ENCODE data around the gene ESPN.

ESPN gene

GRCh38 chr1:6460301-6461050 is 35.9 kb downstream of the ESPN start:
- no peak for TF ChIP-seq CTCF (IDR thresholded peaks at IDR 0.05; ENCODE audit: insufficient read depth, low read length, poor library complexity, severe bottlenecking)
- Histone ChIP-seq H3K36me3 (ENCODE audit: control insufficient read depth, insufficient read depth, low read length) (no peaks in the 10 kb centered on the region), H3K4me3 (replicated peaks; ENCODE audit: low read depth, low read length) (peak overlapping the region; percentile 30), H3K27me3 (replicated peaks; ENCODE audit: control insufficient read depth, insufficient read depth, low read length) (no peaks in the 10 kb centered on the region; the same call in 1 of the 2 replicates)
- DNase-seq (ENCODE audit: extremely low read depth, insufficient read length) = peak; percentile 58

- no peak for TF ChIP-seq CTCF (IDR thresholded peaks at IDR 0.05; ENCODE audit: insufficient read depth, low read length, poor library complexity, severe bottlenecking)
- H3K4me3 ChIP-seq (replicated peaks; ENCODE audit: low read depth, low read length) = no peak overlapping the region
- DNase-seq (ENCODE audit: extremely low read depth, insufficient read length) = no peak
- H3K36me3 ChIP-seq (ENCODE audit: control insufficient read depth, insufficient read depth, low read length) = no peaks in the 10 kb centered on the region
- H3K27me3 ChIP-seq (replicated peaks; ENCODE audit: control insufficient read depth, insufficient read depth, low read length) = no peaks in the 10 kb centered on the region; the same call in 1 of the 2 replicates
Measured at GRCh38 chr1:6461051-6461530, 36.5 kb downstream of the ESPN start.

DNA sequence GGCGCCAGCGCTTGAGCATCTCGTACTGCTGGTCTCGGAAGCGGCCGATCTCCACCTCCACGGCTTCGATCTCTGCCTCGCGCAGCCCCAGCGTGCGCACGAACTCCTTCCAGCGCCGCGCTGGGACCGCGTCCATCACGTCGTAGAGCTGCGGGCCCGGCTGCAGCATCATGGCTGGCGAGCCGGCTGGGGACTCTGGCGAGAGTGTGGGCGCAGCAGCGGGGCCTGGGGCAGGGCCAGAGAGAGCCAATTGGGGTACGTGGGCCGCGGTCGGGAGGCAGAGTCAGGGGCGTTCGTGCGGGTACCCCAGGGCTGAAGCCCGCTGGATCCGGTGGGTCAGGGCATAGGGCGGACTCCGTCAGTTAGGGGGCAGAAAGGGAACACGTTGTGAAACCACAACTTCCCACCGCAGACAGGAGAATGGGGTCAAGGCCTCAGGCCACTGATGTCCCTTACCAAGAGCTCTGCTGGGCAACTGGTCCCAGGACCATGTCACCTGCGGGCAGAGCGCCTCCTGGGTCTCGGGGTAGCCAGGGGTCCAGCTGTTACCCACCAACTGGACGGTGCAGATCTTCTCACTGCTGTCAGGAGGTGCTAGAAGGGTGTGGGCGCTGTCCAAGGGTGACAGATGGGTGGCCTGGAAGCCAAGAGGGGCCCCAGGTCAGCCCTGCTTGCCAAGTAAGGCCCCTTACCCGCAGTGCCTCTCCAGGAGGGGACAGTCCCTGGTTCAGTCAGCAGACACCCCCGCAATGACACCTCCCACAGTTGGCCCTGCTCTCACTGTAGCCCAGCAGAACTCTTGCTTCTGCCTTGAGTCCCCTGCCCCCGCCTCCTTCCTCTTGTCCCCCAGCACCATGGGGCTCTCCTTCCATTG is 37.2 kb downstream of the ESPN start:
- H3K4me3 ChIP-seq (replicated peaks; ENCODE audit: low read depth, low read length) = no peak overlapping the region
- no peaks in the 10 kb centered on the region for H3K36me3 ChIP-seq (ENCODE audit: control insufficient read depth, insufficient read depth, low read length)
- no peak for TF ChIP-seq CTCF (IDR thresholded peaks at IDR 0.05; ENCODE audit: insufficient read depth, low read length, poor library complexity, severe bottlenecking)
- DNase-seq (ENCODE audit: extremely low read depth, insufficient read length) = no peak
- H3K27me3 ChIP-seq (replicated peaks; ENCODE audit: control insufficient read depth, insufficient read depth, low read length) = no peaks in the 10 kb centered on the region; the same call in 1 of the 2 replicates

- Histone ChIP-seq H3K27me3 (replicated peaks; ENCODE audit: control insufficient read depth, insufficient read depth, low read length) (no peaks in the 10 kb centered on the region; the same call in 1 of the 2 replicates), H3K4me3 (replicated peaks; ENCODE audit: low read depth, low read length) (no peak overlapping the region), H3K36me3 (ENCODE audit: control insufficient read depth, insufficient read depth, low read length) (no peaks in the 10 kb centered on the region)
- no peak for DNase-seq (ENCODE audit: extremely low read depth, insufficient read length)
- TF ChIP-seq CTCF (IDR thresholded peaks at IDR 0.05; ENCODE audit: insufficient read depth, low read length, poor library complexity, severe bottlenecking) = no peak
Measured at GRCh38 chr1:6462412-6463119, 38.0 kb downstream of the ESPN start.

DNA sequence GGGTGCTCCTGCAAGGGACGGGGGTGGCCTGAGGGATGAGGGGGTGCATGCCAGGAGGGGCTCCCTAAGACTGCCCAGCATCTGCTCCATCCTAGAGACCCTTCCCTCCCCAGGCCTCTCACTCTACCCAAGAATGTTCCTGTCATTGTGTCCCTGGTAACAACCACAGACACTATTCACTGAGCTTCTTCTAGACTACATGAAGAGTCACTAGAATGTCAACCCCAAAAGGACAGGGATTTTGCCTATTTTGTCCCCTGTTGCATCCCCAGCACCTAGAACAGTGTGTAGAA is 38.5 kb downstream of the ESPN start:
- Histone ChIP-seq H3K4me3 (replicated peaks; ENCODE audit: low read depth, low read length) (no peak overlapping the region), H3K36me3 (ENCODE audit: control insufficient read depth, insufficient read depth, low read length) (no peaks in the 10 kb centered on the region), H3K27me3 (replicated peaks; ENCODE audit: control insufficient read depth, insufficient read depth, low read length) (no peaks in the 10 kb centered on the region; the same call in 1 of the 2 replicates)
- TF ChIP-seq CTCF (IDR thresholded peaks at IDR 0.05; ENCODE audit: insufficient read depth, low read length, poor library complexity, severe bottlenecking) = no peak
- no peak for DNase-seq (ENCODE audit: extremely low read depth, insufficient read length)
